HG02642 (cell line): Measurements from ENCODE around the gene WSB2.
"Not testable (repeated sequence)": the region's sequence is repeated elsewhere in the genome, so short reads cannot be mapped to it uniquely, and the experiment has no call there.

ENCODE experiments used
- ATAC-seq: cut with Tn5 transposase; IDR thresholded peaks from one replicate; pipeline ENCODE4 v1.9.1; 2021; ENCODE audit warnings: mild to moderate bottlenecking; ENCODE audit not compliant: unreplicated experiment, poor library complexity

Gene WSB2

GRCh38 chr12:118061011-118061872, at the start of gene WSB2:
Gene WSB2, minus strand, starts transcription at chr12:118061179. Its CDS starts 131 bp downstream, at chr12:118061048.
- peak; percentile 49 for ATAC-seq

- ATAC-seq = no peak
These were observed 48.1 kb upstream of the WSB2 start for GRCh38 chr12:118109088-118109487.

- no peak for ATAC-seq
These were observed 46.7 kb upstream of the WSB2 start for GRCh38 chr12:118107694-118108093.

GRCh38 chr12:118107011-118107410, 46.0 kb upstream of the WSB2 start:
- ATAC-seq = no peak

- ATAC-seq = no peak
These were observed 42.8 kb upstream of the WSB2 start, which contains the start of gene VSIG10 for GRCh38 chr12:118103601-118104382. Gene VSIG10, minus strand, starts transcription at chr12:118104011. Its CDS starts 340 bp downstream, at chr12:118103671.

GRCh38 chr12:118103201-118103600, 42.2 kb upstream of the WSB2 start:
- no peak for ATAC-seq

GRCh38 chr12:118102609-118103008, 41.6 kb upstream of the WSB2 start:
- ATAC-seq = no peak

GRCh38 chr12:118102070-118102469, 41.1 kb upstream of the WSB2 start:
- no peak for ATAC-seq

- ATAC-seq = no peak
These were observed 40.1 kb upstream of the WSB2 start for GRCh38 chr12:118101051-118101450.

GRCh38 chr12:118098911-118099671, 38.1 kb upstream of the WSB2 start:
- ATAC-seq = no peak

- no peak for ATAC-seq
These were observed 37.4 kb upstream of the WSB2 start for GRCh38 chr12:118098401-118098800.

- ATAC-seq = no peak
These were observed 33.1 kb upstream of the WSB2 start for GRCh38 chr12:118094039-118094438.

GRCh38 chr12:118089782-118090181, 28.8 kb upstream of the WSB2 start:
- ATAC-seq = no peak

- no peak for ATAC-seq
These were observed 21.2 kb upstream of the WSB2 start for GRCh38 chr12:118082161-118082560.

- ATAC-seq = not testable (repeated sequence)
These were observed 20.5 kb upstream of the WSB2 start for GRCh38 chr12:118081521-118081920.

- ATAC-seq = no peak
These were observed 12.8 kb upstream of the WSB2 start for GRCh38 chr12:118073768-118074167.

GRCh38 chr12:118070650-118071049, 9.7 kb upstream of the WSB2 start:
- ATAC-seq = no peak

GRCh38 chr12:118068445-118068844, 7.5 kb upstream of the WSB2 start:
- ATAC-seq = no peak

GRCh38 chr12:118065380-118065779, 4.4 kb upstream of the WSB2 start:
- ATAC-seq = no peak

- no peak for ATAC-seq
These were observed 3.6 kb upstream of the WSB2 start for GRCh38 chr12:118064608-118065007.
